Gastrocnemius medialis (tissue), 4 donors: ENCODE results near the gene CLSTN2.

Source experiments
- CTCF ChIP-seq, 5 experiments: fragments of 450-650 bp in 3 of 5; fragments of 200-600 bp in 2 of 5; sonication (generic) in 2 of 5; IDR thresholded peaks in 4 of 5; conservative IDR thresholded peaks in 1 of 5; 1 replicate in 4 of 5; 2 replicates in 1 of 5; pipeline ENCODE4 v1.5.1; 2016 to 2019; ENCODE audit warnings: antibody characterized with exemption in 5 of 5, mild to moderate bottlenecking in 3 of 5, moderate library complexity in 3 of 5
- POLR2A ChIP-seq, 2 donors: fragments of 450-650 bp; IDR thresholded peaks; one replicate each; pipeline ENCODE4 v1.6.1; 2017; ENCODE audit warnings: antibody characterized with exemption in 2 of 2, mild to moderate bottlenecking in 2 of 2, moderate library complexity in 2 of 2

DNA sequence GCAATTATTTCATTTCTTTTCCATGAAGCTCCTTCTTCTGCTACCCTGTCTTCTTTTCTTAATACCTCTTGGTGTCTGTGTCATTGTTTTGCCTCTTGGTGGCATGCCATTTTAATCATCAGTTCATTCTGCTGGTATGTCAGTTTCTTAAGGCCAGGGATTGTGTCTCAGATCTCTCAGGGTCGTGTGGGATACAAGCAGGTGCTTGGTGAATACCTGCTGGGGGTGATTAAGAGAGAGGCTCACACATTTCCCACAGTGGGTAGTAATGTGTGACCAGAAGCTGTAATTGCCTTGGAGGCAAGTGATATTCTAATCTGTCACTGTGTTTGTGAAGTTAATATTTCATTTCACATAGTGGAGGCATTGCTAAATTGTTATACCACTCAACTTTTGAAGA is 381.5 kb downstream of the CLSTN2 start:
- TF ChIP-seq CTCF (IDR thresholded peaks at IDR 0.05 in 4 of 5, conservative IDR thresholded peaks at IDR 0.05 in 1 of 5), result no peak
- no peak for TF ChIP-seq POLR2A (IDR thresholded peaks at IDR 0.05)
